GM18498 (cell line): ENCODE results near the gene TCERG1L.

Experiments
- ATAC-seq: cut with Tn5 transposase; IDR thresholded peaks from one replicate; pipeline ENCODE4 v1.9.1; 2021; ENCODE audit warnings: mild to moderate bottlenecking, moderate library complexity; ENCODE audit not compliant: unreplicated experiment

The TCERG1L gene

DNA sequence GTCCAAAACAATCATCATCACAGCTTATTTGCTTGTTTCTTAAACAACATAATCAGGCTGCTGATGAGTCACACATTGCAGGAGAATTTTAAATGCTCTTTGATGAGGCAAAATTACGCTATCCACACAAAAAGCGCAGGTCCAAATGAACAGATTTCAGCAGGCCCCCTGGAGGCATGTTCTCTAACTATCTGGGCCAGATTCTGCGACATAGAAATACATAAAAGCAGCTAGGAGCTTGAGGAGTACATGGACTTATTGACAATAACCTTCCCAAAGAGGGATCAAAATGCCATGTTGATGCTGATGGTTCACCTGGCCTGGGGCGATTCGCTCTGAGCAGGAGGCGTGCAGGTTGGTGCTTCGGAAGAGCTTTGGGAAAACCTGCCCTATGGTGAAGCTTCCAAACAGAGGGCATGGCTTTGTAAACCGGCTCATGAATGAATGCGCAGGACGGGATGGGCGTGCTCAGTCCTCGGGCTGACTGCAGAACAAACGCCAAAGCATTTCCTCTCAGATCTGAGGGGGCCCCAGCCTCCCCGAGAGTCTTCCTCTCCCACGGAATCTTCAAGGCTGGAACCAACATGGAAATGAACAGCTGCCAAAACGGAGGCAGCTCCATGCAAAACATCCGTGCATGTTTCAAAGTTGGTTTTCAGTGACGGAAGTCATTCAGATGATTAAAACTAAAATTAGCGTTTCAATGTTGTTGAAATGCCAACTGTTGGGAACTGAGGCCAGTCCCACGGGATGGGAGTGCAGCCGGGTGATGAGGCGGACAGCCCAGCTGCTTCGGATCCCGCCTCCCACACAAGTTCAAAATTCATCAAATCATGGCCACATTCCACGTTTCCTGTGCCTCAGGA is 179.6 kb downstream of the TCERG1L start:
- ATAC-seq, result no peak

DNA sequence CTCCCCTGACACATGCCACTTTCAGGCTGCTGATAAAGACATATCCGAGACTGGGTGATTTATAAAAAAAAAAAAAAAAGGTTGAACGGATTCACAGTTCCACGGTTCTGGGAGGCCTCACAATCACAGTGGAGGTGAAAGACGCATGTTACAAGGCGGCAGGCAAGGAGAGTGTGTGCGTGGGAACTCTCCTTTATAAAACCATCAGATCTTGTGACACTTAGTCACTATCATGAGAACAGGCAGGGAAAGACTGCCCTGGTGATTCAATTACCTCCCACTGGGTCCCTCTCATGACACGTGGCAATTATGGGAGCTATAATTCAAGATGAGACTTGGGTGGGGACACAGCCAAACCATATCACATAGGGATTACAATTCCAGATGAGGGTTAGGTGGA is 181.5 kb downstream of the TCERG1L start:
- ATAC-seq, result no peak

GRCh38 chr10:131129544-131129943 is 182.0 kb downstream of the TCERG1L start:
- no peak for ATAC-seq

DNA sequence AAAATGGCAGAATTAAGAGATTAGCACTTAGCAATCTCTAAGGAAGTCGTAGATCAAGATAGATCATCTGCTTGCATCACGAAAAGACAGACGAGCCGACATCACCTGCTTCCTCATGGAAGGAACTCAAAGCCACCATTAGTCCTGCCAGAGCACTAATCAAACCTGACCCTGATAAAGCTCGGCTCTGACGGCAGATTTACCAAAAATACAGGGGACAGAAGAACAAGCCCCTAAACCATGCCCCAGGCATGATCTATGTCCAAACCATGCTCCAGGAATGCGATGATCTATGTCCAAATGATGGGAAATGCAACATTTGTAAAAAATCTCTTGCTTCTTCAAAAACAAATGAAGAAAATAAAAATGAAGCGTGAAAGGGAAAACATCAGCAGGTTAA is 182.8 kb downstream of the TCERG1L start:
- ATAC-seq, result no peak

DNA sequence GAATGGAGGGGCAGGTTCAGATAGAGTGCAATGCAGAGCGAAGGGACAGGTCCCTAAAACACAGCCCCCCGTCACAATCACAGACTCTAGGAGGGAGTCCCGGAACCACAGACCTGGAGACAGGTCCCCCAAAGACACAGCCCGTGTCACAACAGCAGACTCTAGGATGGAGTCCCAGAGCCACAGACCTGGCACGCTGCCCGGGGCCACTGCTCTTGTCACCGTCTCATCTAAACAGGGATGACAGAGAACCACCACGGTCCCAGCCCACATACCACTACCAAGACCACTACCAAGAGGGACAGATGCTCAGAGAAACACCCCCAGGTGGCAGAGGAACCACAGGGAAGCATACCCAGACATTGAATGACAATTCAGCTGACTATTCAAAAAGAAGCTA is 183.9 kb downstream of the TCERG1L start:
- no peak for ATAC-seq

DNA sequence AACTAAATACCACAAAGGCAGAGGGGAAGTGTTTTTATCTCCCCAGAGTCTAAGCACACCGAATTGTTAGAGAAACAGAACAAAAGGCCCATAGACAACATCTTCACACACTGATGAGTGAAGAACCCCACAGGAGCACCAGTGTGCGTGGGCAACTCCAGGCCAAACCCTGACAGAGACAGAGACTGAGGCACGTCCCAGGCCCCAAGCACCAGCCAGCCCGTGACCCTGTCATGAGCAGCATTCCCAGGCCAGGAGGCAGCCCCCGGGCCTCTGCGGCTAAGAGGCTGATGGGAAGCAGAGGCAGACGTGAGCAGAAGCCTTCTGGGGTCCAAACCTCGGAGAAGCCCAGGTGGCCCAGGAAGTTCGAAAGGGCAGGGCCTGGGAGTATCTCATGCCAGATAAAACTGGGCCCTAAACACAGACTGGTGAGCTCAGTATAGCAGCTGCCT is 184.4 kb downstream of the TCERG1L start:
- no peak for ATAC-seq

DNA sequence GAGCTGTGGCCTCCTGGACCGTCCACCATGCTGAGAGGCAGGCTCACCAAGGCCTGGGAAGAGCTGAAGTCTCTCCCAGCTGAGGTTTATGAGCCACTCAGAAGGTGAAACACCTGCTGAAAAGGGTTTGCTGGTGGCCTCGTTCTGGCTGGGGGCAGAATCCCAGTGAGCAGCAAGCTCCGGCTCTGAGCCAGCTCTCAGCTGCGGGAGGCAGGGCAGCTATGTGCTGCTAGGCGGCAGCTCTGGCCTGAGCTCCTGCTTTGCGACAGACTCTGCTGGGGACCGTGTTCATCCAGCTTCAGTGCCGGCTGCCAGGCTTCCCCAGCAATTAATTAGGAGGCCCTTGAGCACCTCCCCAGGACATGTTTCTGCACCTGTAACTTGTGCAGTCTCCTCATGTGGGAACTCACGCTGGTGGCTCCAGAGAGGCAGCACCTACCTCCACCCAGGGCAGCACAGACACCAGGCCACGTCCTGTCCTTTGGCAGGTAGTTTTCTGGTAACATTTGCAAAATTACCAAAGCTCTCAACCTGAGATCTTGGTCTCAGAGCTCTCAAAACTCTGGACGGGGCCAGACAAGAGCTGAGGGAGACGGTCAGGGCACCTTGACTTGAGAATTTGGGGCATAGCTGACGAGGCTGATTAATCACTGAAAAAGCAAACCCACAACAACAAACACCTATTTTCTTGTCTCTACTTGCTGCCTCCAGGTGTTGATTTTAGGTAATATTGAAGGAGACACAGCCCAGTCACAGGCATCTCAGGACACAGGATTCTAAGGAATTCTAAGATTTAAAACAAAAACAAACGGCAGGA is 185.0 kb downstream of the TCERG1L start:
- ATAC-seq, result no peak

DNA sequence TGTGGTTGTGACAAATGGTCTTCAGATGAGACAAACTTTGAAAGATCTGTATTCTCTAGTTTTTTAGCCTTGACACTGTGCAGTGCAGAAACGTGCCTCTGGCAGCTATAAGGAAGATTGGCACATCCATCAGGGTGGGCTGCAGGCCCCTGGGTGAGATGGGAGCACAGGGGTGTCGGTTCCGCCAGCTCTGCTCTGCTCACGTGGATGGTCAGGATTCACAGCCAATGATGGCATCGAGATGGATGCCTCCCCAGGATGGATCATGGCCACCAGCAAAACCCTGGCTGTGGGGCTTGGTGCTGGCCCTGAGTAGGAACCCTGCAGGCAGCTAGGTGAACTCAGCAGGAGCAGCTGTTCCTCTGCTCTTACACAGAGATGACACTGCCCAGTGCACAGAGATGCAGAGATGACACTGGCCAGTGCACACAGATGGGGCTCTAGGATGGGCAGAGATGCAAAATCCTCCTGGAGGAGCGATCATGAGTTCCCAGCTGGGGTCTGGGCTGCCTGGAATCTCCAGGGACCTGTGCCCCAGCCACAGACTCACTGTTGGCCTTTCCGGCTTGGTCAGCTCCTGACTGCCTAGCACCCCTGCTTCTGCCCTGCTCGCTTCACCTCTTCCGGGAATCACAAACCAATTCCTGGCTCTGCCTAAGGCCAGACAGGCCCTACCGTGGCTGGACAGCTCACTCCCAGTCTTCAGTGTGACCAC is 185.9 kb downstream of the TCERG1L start:
- no peak for ATAC-seq

DNA sequence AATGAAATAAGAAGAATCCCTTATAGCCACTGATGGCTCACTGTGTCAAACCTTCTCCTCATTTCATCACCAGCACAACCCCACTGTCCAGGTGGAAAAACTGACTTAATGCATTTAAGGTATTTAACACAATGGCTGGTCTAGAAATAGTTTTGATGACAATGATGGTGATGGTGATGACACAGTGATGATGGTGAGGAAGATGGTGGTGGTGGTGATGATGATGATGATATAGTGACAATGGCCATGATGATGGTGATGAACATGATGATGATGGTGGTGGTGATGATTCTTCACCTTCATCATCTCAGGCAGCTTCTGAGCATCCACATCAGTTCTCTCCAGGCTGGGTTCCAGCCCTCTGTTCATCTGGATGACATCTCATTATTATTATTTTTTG is 186.6 kb downstream of the TCERG1L start:
- no peak for ATAC-seq

DNA sequence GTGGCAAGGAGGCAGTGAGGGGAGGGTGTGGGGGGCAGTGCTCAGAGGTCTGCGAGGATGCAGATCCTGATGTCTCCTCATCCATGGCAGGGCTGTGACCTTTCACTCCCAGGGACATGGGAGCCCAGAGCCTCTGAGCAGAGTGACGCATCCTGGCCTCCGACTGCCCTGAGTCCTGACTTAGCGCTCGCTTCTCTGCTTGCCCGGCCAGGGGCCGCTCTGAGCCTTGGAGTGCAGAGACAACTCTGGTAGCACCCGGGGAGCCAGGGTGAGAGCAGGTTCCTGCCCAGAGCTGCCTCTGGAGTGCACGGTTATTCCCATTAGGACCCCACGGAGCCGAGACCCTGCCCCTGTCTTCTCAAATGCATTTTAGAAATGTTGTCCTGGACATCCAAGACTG is 188.0 kb downstream of the TCERG1L start:
- ATAC-seq, result no peak

- ATAC-seq, result no peak
These were observed 189.9 kb downstream of the TCERG1L start for GRCh38 chr10:131121511-131122035.

- no peak for ATAC-seq
These were observed 191.7 kb downstream of the TCERG1L start for GRCh38 chr10:131119626-131120355.

DNA sequence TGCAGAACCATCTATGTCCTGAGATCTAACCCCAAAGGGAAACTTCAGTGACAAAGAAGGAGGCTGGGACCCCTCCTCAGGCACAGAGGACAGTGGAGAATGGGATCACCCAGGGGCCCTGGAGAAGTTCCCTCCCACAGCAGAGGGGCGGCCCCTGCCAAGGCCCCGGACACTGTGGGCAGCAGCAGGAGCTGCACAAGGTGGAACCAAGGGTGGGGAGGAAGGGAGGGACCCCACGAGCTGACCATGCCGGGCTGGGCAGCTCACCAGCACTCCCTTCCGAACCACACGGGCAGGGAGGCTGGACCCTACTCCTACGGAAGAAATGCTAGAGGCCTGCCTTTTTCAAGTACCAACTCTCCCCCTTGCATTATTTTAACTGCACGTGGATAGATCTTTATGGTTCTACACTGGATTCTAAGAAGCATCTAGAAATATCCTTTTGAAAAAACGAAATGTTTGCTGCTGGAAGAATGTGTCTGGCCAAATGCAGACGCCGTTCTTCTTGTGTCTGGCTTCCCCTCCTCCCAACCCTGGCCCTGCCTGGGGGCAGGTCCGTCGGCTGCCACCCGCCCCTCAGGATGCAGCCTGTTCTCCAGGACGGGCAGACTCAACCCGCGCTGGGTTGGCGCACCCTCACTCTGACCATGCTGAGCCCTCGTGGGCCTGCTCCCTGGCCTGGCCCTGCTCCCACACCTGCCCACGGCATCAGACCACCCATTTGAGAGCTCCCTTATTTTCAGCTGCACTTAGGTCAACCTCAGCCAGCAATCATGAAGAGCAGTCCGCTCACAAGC is 193.9 kb downstream of the TCERG1L start:
- no peak for ATAC-seq

GRCh38 chr10:131116991-131117375 is 194.5 kb downstream of the TCERG1L start:
- no peak for ATAC-seq

DNA sequence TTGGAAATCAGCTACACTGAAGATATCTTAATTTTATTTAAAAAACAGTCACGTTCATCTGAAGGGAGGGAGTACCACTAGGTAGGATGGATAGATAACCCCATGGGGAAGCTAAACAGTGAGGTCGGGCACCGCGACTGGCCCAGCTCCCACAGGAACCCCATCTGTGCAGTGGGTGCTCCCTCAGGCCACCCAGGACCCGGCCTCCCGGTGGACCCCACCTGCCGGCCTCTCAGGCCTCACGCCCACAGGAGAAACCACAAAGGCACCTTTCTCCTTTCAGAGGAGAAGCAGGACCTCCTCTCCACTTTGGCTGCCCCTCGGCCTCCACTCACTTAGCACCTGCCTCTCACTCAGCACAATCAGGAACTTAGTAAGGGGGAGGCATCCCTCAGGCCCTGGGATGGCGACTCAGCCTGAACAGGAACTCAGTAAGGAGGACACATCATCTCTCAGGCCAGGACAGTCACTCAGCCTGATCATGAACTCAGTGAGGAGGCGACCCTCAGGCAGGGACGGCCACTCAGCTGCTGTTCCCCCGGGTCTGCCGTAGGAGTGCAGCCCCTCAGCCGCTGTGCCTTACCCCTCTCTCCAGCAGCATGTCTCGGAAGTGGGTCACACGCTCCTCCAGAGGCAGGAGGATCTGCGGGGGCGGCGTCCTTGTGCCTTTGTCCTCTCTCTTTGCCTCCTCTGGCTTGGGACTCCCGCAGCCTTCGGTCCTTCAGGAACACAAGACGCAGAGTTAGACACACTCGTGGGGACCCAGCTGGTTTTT is 195.1 kb downstream of the TCERG1L start:
- no peak for ATAC-seq

DNA sequence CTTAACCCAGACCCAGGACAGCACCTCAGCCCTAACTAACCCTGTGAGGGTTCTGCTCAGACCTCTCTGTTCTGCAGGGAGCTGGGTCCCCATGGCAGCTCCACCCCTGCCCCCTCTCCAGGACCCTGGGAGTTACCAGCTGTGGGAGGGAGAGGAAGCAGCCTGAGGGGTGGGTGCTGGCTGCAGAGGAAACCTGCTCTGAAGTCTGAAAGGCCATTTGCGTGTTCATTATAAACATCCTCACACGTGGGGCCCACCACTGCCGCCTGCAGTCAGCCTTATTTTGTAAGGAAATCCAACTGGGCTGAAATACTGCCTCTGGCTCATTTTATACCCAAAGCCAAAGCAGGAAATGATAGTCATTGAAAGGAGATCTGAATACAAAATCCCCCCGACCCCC is 195.7 kb downstream of the TCERG1L start:
- no peak for ATAC-seq

- no peak for ATAC-seq
These were observed 196.2 kb downstream of the TCERG1L start for GRCh38 chr10:131115321-131115720.

GRCh38 chr10:131114846-131115245 is 196.7 kb downstream of the TCERG1L start:
- ATAC-seq, result no peak

DNA sequence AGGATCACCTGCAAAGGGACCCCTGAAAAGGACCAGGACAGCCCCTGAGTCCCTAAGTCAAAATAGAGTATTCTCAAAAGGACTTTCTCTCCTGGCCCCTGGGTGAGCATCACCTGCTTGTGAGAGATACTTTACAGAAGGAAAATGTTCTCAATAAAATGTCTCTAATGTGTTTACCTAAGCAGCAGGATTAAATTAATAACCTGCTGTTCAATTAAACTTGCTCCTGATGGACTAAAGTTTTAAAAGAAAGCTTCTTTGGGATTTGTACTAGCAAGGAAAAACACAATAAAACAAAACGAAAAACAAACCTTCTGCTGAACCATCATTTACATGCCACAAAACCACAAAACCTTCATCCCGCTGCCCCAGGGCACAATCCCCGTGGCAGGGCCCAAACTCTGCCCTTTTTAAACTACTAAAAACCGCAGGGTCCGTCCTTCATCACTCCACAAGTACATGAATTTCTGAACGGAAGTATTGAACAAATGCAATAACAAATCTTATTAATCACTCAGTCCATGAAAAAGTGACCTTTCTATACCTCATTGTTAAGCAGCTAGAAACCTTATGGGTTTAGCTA is 197.7 kb downstream of the TCERG1L start:
- ATAC-seq, result no peak
